HL-60/S4 treated with phorbol 12-myristate 13-acetate at 8.2 ng/mL for 4 days and 3 days (cell line): ENCODE data around the gene AAMP.

Source experiments
- in situ Hi-C: fragments of 300-500 bp; cut with MboI; formaldehyde crosslinking; loops from 2 replicates; pipeline ENCODE4 v1.15.0; 2022; ENCODE audit warnings: low sequenced_read_pairs

The AAMP gene

GRCh38 chr2:218294430-218295022 lies 24.6 kb upstream of the AAMP start:
- in situ Hi-C loops = no loop called here

DNA sequence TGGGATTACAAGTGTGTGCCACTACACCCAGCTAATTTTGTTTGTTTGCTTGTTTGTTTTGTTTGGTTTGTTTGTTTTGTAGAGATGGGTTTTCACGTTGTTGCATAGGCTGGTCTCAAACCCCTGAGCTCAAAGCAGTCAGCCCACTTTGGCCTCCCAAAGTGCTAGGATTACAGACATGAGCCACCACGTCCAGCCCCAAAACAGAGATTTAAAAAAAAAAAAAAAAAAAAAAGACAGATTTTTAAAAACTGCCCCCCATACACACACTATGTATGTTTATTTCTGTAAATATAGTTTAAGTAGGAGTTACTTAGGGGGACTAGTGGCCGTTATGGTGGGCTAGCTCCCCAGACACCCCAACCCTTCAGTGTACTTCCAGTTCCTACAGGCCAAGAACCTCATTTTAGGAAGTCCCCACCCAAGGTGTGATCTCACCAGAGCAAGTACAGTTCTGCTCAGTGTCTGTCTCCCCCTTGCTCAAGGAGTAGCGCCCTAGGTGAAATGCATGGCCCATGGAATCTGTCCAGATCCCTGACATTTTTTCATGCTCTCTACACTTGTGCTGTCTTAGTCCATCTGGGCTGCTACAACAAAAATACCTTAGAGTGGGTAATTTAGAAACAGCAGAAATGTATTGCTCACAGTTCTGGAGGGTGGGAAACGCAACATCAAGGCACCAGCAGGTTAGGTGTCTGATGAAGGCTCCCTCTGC lies 23.9 kb upstream of the AAMP start:
- in situ Hi-C loops = no loop called here

- in situ Hi-C loops = no loop called here
Observed at GRCh38 chr2:218292048-218293014, 22.4 kb upstream of the AAMP start, which contains the start of gene TMBIM1. TMBIM1 (minus strand) TSS chr2:218292503; CDS start chr2:218282141, 10,362 bp downstream.

- in situ Hi-C loops = no loop called here
Observed at GRCh38 chr2:218291318-218292047, 21.5 kb upstream of the AAMP start.

- in situ Hi-C loops = no loop called here
Observed at GRCh38 chr2:218290316-218291261, 20.7 kb upstream of the AAMP start.

DNA sequence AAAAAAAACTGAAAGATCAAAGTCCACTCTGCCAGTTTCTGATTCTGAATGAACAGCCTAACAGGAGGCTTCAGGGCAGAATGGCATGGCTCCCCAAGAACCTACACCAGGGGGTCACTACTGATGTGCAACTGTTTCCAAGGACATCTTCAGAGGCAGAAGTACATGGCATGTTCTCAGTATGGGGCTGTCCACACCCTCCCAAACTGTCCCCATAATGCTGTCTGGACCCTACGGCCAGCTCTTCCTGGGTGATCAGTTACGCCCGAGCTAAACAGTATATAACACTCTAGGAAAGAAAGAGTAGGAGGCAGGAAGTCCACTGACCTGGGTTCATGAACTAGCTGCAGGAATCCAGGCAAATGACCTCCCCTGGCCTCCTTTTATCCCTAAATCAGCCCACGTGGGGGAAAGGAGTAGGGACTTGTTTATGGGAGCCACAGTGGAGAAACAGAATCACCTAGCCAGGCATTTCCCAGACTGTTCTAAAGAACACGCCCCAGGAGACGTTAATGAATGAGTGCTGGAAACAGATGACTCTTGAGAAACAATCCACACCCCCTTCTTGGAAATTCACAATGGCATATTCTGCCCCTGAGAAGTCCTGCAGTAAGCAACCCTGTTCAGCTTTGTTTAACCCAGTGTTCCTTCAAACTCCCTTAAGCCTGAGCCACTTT lies 19.8 kb upstream of the AAMP start:
- in situ Hi-C loops = loop anchor here (10.0 kb wide), 1 partner anchor 105 kb away; the partner anchor contains the start of gene CTDSP1

DNA sequence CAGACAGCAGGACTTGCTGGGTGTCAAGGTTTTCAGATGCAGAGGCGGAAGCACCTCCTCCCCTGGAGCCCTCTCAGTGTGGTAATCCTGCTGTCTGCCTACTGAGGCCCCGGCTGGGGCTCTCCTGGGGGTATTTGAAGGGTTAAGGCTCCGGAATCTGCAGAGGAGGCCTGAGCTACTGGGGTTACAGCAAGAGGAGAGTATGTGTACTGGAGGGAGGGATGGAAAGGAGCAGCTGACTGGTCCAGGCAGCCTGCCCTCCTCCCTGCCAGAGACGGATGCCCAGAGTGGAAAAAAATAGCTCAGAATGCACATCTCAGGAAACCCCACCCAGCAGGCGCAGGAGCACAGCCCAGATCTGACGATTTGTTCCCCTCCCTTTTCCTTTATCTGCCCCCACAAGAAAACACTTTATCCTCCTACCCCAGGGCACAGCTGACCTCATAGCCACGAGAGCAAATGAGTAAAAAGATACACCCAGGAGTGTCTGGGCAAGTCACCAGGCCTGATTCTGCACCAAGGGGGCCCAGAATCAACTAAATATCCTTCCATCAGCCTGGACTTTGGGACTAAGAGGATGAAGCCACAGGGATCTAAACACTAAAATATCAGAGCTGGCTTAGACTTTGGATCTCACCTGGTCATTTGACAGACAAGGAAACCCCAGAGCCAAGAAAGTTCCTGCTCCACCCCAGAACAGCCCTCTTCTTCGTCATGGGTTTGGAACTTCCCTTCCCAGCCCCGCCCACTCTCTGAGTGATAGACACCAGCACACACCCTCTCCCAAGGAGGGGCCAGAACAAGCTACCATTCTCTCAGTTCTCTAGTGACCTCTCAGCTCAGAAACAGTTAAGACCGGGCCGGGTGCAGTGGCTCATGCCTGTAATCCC lies 16.9 kb upstream of the AAMP start:
- in situ Hi-C loops = loop anchor here (10.0 kb wide), 1 partner anchor 108 kb away; the partner anchor contains the start of gene CTDSP1

GRCh38 chr2:218285604-218286003 lies 15.7 kb upstream of the AAMP start:
- in situ Hi-C loops = loop anchor here (10.0 kb wide), 1 partner anchor 109 kb away; the partner anchor contains the start of gene CTDSP1

DNA sequence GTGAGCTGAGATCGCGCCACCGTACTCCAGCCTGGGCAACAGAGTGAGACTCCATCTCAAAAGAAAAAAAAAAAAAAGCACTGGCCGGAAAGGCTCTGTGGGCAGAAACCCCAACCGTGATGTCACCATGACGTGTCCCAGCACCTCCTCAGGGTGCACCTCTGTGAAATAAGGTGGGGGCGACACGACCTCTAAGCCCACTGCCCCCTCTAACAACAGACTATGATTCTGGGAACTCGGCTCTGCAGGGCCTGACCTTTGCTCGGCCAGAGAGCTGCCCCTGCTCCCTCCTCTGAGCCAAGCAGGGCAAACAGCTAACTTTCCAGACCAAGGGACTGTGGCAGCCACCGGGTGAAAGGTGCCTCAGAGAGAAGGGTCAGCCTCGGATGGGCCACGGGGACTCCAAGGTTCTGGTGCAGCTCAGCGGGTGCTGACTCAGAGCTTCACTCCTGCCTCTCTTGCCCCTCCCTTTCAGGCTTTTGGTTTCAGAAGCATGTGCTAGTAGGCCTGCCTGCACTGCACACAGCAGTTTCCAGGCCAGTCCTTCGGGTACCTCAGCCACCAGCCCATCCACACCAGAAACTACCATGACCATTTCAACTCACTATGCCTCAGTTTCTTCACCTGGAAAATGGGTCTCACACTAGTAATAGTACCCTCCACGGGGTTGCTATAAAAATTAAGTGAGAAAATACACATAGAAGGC lies 14.3 kb upstream of the AAMP start:
- in situ Hi-C loops = loop anchor here (10.0 kb wide), 1 partner anchor 111 kb away; the partner anchor contains the start of gene CTDSP1

DNA sequence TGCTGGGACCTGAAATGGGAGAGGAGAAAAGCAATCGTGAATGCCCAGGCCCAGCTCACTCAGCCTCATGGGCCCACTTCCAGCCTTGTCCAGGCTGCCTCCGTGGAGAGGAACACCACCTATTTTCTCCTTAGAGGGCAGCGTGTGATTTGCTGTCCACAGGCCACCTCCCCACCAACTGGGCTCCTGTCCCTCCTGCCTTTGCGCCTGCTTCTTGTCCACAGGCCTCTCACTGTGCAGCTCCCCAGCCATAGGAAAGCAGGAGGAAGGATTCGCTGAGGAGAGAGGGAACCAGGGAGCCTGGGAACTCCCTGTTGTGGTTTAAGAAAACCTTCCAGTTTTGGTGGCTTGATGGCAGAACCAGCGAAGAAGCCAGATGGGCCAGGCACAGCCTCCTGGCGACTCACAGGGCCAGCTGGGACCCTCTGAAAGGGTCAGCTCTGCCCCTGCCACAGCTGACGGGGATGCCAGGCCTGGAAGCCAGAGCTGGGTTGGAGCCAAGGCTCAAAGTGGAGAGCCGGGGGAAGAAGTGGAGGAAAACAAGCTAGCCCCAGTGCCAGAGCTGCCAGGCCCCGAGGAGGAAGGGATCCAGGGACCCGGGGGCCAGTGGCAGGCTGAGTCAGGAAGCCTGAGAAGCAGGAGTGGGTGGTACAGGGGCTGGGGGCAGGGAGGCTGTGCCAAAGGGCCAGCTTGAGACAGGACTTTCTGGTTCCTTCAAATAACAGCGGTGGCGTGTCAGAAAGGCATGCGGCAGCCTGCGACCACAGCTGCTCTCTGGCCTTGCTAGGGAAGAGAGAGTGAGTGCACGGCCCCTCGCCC lies 12.4 kb upstream of the AAMP start:
- in situ Hi-C loops = loop anchor here (10.0 kb wide), 1 partner anchor 112 kb away; the partner anchor contains the start of gene CTDSP1

- in situ Hi-C loops = loop anchor here (10.0 kb wide), 1 partner anchor 113 kb away; the partner anchor contains the start of gene CTDSP1
Observed at GRCh38 chr2:218281449-218281848, 11.5 kb upstream of the AAMP start.

DNA sequence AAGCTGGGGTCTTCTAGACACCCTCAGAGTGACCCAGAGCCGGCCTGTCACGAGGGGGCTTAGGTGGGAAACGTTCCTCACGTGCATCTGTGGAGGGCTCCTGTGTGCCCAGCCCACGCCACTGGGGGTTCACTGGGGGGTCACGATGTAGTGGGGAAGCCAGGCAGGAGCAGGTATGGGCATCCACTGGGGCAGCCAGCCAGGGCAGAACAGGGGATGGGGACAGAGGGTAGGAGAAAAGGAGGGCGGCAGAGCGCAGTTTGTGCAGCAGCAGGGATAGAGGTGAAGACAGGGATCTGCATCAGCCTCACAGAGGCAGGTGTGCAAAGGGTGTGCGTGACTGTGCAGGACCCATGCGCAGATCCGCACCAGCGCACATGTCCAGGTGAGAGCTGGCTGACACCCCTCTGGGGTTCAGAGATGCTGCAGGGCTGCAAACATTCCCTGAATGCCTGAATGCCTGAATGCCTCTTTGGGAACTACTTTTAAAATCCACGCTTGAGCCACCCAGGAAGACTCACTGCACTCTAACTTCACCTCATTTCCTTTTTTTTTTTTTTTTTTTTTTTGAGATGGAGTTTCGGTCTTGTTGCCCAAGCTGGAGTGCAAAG lies 10.4 kb upstream of the AAMP start:
- in situ Hi-C loops = loop anchor here (10.0 kb wide), 1 partner anchor 114 kb away; the partner anchor contains the start of gene CTDSP1

GRCh38 chr2:218278531-218279360 lies 8.8 kb upstream of the AAMP start:
- in situ Hi-C loops = no loop called here

- in situ Hi-C loops = no loop called here
Observed at GRCh38 chr2:218277921-218278320, 8.0 kb upstream of the AAMP start.
